ENCODE results near the gene ZFP36L1.
"Not testable (repeated sequence)": the region's sequence is repeated elsewhere in the genome, so short reads cannot be mapped to it uniquely, and the experiment has no call there.

ZFP36L1 gene

GRCh38 chr14:68784226-68784910 is 8.5 kb downstream of the ZFP36L1 start:
- DNase-seq (ENCODE audit: low read depth) = no peak

- no peak for DNase-seq (ENCODE audit: low read depth)
Measured at GRCh38 chr14:68783408-68784225, 9.2 kb downstream of the ZFP36L1 start.

GRCh38 chr14:68782091-68782981 is 10.5 kb downstream of the ZFP36L1 start:
- DNase-seq (ENCODE audit: low read depth) = no peak

- no peak for DNase-seq (ENCODE audit: low read depth)
Measured at GRCh38 chr14:68781161-68782021, 11.5 kb downstream of the ZFP36L1 start.

- DNase-seq (ENCODE audit: low read depth) = no peak
Measured at GRCh38 chr14:68780358-68781160, 12.3 kb downstream of the ZFP36L1 start.

DNA sequence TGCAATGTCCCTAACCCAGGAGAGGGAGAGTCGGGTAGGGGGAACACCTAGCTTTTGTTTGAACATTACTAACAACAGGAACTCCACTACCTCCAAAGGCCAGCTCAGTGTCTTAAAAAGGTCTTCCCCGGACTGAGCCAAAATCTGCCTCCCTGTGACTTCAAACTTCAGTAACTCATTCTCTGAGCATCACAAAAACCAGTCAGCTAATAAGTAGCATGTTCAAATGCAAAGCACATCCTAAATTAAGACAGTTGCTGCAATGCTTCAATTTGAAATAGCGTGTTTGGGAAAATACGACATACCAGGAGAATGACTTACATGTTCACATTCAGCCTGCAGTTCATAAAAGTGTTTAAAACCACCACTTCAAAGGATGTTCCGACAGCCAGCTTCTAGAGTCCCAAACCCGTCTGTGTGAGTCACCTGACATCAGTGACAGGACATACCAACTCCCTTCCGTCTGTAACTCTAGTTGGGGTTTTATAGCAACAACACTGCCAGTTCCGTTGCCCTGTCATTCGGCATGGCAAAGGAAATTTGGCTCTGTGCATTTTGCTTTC is 13.0 kb downstream of the ZFP36L1 start:
- DNase-seq (ENCODE audit: low read depth) = peak; percentile 34

DNA sequence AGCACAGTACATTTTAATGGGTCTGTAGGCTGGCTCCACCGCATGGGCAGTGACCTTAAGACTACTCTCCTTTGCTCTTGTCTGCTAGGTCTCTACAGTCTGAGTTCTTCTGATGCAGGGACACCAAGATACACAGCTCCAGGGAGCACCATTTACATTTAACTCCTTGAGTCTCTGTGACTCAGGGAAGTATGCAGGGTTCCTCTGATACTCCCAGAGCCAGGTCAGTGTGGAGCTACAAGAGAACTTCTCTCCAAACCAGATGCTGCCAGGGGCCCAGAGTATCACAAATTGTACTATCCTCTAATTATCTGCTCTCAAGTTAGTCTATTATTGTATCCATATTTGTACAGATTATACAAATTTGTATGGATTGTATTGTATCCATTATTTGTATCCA is 15.2 kb downstream of the ZFP36L1 start:
- DNase-seq (ENCODE audit: low read depth) = no peak

DNA sequence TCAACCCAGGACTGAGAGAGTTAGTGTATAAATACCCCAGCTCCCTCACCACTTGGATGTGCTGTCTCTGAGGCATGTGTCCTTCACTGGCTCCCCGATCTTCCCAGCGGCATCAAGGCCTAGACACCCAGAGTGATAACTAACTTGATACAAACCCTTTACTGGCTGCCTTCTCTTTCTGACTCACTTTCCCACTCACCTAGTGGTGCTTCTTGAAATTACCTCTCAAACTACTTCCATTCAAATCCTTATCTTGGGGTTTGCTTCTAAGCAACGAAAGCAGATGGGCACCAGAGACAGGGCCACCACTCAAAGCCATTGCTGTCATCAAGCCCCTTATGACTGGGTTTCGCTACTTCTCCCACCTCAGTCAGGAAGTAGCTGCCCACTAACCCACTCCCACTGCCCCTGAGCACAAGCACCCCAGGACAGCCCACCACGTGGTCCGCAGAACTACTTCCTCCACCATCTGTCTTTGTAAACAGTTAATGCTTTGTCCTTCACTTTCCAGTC is 17.2 kb downstream of the ZFP36L1 start:
- DNase-seq (ENCODE audit: low read depth) = no peak

GRCh38 chr14:68774771-68775613 is 17.9 kb downstream of the ZFP36L1 start:
- DNase-seq (ENCODE audit: low read depth) = no peak

DNA sequence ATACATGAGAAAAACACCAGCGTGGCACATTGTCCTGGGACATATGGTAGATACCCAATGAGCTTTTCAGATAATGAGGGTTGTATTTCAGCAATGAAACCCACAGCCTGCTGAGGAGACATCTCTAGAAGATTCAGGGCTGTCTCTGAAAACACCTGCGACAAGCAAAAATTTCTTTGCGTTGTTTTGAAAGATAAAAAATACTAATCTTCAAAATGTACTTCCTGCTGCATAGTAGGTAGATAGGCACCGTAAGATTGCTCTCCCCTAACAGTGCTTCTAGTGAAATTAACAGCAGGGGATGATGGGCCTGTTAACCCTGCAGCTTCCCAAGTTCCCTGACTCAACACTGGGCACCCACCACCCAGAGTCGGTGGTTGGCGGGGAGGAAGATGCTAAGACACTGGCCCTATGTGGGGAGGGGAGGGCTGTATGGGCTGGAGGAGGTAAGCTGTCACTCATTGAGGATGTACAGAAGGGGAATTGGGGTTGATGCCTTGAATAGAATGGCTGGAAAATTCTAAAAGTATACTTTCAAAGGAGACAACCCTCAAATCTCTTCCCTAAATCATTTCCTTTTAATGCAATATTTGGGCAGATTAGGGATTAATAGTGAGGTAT is 20.0 kb downstream of the ZFP36L1 start:
- no peak for DNase-seq (ENCODE audit: low read depth)

DNA sequence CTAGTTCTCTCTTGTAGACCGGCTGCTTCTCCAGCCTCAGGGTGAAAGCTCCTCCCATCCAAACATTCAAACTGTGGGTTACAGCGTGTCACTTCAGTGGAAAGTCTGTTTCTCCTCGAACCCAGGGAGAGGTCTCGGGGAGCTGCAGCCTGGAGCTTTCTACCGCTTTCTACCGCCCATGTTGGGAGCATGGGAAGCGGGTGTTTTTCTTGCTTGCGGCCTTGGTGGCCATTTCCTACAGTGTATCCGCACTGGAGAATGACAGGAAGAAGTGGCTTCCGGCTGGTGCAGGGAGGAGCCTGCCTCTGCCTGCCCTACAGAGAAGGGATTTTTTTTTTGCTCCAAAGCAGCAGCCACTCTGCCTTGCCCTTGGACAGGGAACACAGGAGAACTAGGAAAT is 21.2 kb downstream of the ZFP36L1 start:
- no peak for DNase-seq (ENCODE audit: low read depth)

DNA sequence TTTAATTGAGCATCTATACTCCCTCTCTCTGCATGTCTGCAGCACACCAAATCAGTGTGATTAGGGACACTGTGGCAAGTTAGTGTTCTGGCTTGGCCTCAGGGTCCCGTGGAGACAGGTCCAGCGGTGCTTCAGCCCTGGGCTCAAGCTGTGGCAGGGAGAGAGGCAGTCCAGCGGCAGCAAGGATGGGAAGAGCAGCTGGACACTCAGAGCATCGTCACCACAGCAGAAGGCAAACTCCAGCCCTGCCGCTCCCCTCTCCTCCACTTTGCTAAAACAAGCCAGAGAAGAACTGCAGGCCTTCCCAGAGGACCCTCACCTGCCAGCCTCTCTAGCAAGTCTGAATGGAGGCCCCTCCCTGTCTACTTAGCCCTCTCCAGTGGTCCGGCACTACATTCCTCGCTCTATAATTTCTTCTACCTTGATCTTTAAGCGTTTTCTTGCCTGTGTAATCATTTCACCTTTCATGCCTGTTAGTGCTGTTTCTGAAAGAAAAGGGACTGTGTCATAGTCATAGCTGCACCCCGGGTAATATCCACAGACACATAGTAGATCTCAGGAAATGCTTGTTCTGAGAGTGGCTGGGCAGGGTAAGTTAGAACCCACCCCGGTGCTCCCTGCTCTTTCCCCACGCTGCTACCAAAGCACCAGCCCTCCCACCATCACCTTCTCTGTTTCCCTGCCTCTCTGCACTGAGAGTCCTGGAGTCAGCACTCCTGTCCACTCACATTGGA is 22.1 kb downstream of the ZFP36L1 start:
- DNase-seq (ENCODE audit: low read depth) = no peak

DNA sequence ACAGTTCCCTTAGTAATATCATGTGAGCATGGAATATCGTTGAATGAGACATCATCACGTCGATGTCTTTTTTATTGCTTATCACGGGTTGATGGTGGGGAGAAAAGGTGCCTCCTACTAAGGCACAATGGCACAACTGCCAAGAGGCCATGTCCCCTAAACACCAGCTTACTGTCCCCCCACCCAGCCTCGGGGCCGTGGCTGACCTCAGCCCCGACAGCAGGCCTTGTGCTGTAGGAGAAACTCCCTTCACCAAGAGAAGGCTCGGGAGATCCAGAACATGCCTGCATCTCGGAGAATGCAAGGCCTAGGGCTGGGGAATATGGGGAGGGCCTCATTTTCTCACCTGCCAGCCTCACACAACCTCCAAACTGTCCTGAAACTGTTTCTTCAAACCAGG is 22.8 kb downstream of the ZFP36L1 start:
- DNase-seq (ENCODE audit: low read depth) = no peak

DNA sequence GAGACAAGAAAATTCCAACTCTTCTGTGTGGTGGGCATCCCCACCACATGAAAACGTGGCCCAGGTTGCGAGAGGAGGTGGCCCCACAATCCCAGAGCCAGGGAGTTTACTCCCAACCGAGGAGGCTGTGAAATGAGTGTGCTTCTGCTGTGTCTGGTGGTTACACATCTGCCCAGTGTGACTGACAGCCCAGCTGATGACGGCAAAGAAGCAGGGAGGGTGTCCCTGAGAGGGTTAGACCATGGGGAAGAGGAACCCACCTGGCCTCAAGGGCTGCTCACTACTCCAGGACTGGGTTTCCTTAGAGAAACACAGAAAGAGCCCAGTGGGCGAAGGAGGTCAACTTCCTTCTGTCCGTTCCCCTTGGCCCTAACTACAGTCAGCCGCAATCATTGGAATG is 24.6 kb downstream of the ZFP36L1 start:
- no peak for DNase-seq (ENCODE audit: low read depth)

GRCh38 chr14:68767248-68767645 is 25.6 kb downstream of the ZFP36L1 start:
- no peak for DNase-seq (ENCODE audit: low read depth)

DNA sequence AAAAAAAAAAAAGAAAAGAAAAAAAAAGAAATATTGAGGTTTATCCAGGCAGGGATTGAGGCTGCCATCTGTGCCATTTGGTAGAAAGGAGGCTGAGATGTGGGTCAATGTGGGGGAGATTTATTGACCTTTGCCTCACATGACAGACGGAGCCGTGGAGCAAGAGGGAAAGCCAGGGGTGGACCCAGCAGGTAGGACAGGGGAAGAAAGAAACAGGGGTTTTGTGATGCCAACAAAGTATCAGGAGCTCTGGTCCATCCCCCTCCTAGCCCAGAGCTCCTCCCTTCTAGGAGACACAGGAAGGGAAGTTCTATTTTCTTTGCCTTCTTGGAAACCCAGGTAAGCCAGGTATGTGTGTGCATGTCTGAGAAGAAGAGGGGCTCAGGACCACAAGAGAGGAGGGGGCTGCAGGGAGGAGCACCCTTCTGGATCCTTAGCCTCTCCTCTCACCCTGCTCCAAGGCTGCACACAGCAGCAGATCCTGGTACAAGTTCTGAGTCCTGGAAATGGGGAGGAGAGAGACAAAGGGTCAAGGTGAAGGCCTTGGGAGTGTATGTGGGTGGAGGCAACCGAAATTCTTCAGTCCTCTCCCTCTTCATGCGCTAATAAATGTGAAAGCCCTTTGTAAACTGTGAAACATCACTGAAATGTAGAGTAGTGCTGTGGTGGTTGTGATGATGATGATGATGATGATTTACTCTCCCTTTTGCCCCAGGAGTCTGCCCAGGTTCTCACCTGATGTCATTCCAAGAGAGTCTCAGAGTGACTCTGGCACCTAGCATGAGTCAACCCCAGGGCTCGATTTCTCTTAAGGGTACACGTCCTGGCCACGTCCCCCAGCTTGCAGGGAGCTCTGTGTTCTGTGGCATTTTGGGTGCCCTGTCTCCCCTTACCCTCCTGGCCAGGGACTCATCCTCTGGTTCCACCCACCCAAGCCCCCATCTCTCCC is 26.3 kb downstream of the ZFP36L1 start:
- DNase-seq (ENCODE audit: low read depth) = no peak

DNA sequence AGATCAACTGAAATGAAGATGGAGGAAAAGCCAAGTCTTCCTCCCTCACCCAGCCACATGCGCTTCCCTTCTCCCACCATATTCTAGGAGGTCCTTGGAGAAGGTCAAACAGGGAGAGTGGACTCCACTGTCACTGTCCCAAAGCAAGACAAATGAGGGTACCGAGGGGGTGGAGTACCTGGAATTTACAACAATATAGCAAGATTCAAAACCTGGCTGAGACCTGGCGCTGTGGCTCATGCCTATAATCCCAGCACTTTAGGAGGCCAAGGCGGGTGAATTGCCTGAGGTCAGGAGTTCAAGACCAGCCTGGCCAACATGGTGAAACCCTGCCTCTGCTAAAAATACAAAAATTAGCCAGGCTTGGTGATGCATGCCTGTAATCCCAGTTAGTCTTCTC is 29.0 kb downstream of the ZFP36L1 start:
- not testable (repeated sequence) for DNase-seq (ENCODE audit: low read depth)
